ENCODE data around the gene PDF.

- TF ChIP-seq CTCF (IDR thresholded peaks at IDR 0.05): no peak
- no peak for TF ChIP-seq POLR2A (IDR thresholded peaks at IDR 0.05)
Observed at GRCh38 chr16:69350536-69351133, 20.2 kb upstream of the PDF start.
